ENCODE measurements around the gene BRD4.

- TF ChIP-seq CTCF (IDR thresholded peaks at IDR 0.05) (no peak), POLR2A (IDR thresholded peaks at IDR 0.05) (no peak), EP300 (IDR thresholded peaks at IDR 0.05) (no peak)
These were observed 143.5 kb downstream of the BRD4 start for GRCh38 chr19:15188851-15189250.

All from tibial nerve (tissue), 4 donors.